ENCODE measurements around the gene FAM181A. TPM values are rescaled to one million over a fixed set of nuclear protein-coding genes. Genes with fewer than 3 reads are reported as not detected.

Gene FAM181A
- total and polyA plus RNA-seq, 10 of the 15 experiments (the other 5 are each of a cell fraction or from before 2014, with no cell fraction given) = not detected

GRCh38 chr14:93954900-93955849 is 28.0 kb downstream of the FAM181A start (continued):
- TF ChIP-seq, protein P1, sequence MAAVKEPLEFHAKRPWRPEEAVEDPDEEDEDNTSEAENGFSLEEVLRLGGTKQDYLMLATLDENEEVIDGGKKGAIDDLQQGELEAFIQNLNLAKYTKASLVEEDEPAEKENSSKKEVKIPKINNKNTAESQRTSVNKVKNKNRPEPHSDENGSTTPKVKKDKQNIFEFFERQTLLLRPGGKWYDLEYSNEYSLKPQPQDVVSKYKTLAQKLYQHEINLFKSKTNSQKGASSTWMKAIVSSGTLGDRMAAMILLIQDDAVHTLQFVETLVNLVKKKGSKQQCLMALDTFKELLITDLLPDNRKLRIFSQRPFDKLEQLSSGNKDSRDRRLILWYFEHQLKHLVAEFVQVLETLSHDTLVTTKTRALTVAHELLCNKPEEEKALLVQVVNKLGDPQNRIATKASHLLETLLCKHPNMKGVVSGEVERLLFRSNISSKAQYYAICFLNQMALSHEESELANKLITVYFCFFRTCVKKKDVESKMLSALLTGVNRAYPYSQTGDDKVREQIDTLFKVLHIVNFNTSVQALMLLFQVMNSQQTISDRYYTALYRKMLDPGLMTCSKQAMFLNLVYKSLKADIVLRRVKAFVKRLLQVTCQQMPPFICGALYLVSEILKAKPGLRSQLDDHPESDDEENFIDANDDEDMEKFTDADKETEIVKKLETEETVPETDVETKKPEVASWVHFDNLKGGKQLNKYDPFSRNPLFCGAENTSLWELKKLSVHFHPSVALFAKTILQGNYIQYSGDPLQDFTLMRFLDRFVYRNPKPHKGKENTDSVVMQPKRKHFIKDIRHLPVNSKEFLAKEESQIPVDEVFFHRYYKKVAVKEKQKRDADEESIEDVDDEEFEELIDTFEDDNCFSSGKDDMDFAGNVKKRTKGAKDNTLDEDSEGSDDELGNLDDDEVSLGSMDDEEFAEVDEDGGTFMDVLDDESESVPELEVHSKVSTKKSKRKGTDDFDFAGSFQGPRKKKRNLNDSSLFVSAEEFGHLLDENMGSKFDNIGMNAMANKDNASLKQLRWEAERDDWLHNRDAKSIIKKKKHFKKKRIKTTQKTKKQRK (IDR thresholded peaks at IDR 0.05; ENCODE audit: low read depth, low read length) = no peak
- TF ChIP-seq, protein P2, sequence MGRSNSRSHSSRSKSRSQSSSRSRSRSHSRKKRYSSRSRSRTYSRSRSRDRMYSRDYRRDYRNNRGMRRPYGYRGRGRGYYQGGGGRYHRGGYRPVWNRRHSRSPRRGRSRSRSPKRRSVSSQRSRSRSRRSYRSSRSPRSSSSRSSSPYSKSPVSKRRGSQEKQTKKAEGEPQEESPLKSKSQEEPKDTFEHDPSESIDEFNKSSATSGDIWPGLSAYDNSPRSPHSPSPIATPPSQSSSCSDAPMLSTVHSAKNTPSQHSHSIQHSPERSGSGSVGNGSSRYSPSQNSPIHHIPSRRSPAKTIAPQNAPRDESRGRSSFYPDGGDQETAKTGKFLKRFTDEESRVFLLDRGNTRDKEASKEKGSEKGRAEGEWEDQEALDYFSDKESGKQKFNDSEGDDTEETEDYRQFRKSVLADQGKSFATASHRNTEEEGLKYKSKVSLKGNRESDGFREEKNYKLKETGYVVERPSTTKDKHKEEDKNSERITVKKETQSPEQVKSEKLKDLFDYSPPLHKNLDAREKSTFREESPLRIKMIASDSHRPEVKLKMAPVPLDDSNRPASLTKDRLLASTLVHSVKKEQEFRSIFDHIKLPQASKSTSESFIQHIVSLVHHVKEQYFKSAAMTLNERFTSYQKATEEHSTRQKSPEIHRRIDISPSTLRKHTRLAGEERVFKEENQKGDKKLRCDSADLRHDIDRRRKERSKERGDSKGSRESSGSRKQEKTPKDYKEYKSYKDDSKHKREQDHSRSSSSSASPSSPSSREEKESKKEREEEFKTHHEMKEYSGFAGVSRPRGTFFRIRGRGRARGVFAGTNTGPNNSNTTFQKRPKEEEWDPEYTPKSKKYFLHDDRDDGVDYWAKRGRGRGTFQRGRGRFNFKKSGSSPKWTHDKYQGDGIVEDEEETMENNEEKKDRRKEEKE (IDR thresholded peaks at IDR 0.05) = no peak
- TF ChIP-seq ZNF592 (IDR thresholded peaks at IDR 0.05) (no peak), CTCF (IDR thresholded peaks at IDR 0.05 in 2 of 3, conservative IDR thresholded peaks at IDR 0.05 in 1 of 3; ENCODE audit: control insufficient read depth in 2 of 3, extremely low read depth in 1 of 3, insufficient read depth in 1 of 3, low read depth in 3 of 3, low read length in 3 of 3) (no peak), HDAC2 (IDR thresholded peaks at IDR 0.05) (no peak), PRDM15 (CRISPR knock-in tag; IDR thresholded peaks at IDR 0.05) (no peak), ZNF274 (IDR thresholded peaks at IDR 0.05; ENCODE audit: insufficient read depth, insufficient read length) (no peak)
- TF ChIP-seq, protein P3, sequence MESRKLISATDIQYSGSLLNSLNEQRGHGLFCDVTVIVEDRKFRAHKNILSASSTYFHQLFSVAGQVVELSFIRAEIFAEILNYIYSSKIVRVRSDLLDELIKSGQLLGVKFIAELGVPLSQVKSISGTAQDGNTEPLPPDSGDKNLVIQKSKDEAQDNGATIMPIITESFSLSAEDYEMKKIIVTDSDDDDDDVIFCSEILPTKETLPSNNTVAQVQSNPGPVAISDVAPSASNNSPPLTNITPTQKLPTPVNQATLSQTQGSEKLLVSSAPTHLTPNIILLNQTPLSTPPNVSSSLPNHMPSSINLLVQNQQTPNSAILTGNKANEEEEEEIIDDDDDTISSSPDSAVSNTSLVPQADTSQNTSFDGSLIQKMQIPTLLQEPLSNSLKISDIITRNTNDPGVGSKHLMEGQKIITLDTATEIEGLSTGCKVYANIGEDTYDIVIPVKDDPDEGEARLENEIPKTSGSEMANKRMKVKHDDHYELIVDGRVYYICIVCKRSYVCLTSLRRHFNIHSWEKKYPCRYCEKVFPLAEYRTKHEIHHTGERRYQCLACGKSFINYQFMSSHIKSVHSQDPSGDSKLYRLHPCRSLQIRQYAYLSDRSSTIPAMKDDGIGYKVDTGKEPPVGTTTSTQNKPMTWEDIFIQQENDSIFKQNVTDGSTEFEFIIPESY (IDR thresholded peaks at IDR 0.05) = no peak
